ENCODE results near the gene SORBS2.

Gene SORBS2

GRCh38 chr4:185835336-185835735, 23.3 kb upstream of the SORBS2 start:
- DNase-seq (ENCODE audit: low read depth, low spot score) = no peak

GRCh38 chr4:185834778-185835177, 22.8 kb upstream of the SORBS2 start:
- DNase-seq (ENCODE audit: low read depth, low spot score) = no peak

GRCh38 chr4:185834088-185834487, 22.1 kb upstream of the SORBS2 start:
- no peak for DNase-seq (ENCODE audit: low read depth, low spot score)

GRCh38 chr4:185833055-185833598, 21.1 kb upstream of the SORBS2 start:
- no peak for DNase-seq (ENCODE audit: low read depth, low spot score)

GRCh38 chr4:185831125-185831815, 19.3 kb upstream of the SORBS2 start:
- DNase-seq (ENCODE audit: low read depth, low spot score) = no peak

GRCh38 chr4:185830263-185830994, 18.4 kb upstream of the SORBS2 start:
- DNase-seq (ENCODE audit: low read depth, low spot score) = no peak

GRCh38 chr4:185826381-185826780, 14.4 kb upstream of the SORBS2 start:
- DNase-seq (ENCODE audit: low read depth, low spot score) = no peak

GRCh38 chr4:185825737-185826136, 13.7 kb upstream of the SORBS2 start:
- no peak for DNase-seq (ENCODE audit: low read depth, low spot score)

- no peak for DNase-seq (ENCODE audit: low read depth, low spot score)
Measured at GRCh38 chr4:185822791-185823190, 10.8 kb upstream of the SORBS2 start.

- no peak for DNase-seq (ENCODE audit: low read depth, low spot score)
Measured at GRCh38 chr4:185821029-185821419, 9.0 kb upstream of the SORBS2 start.

GRCh38 chr4:185820146-185821028, 8.4 kb upstream of the SORBS2 start:
- DNase-seq (ENCODE audit: low read depth, low spot score) = no peak

- DNase-seq (ENCODE audit: low read depth, low spot score) = no peak
Measured at GRCh38 chr4:185819144-185819543, 7.2 kb upstream of the SORBS2 start.

GRCh38 chr4:185817403-185817818, 5.4 kb upstream of the SORBS2 start:
- no peak for DNase-seq (ENCODE audit: low read depth, low spot score)

- DNase-seq (ENCODE audit: low read depth, low spot score) = no peak
Measured at GRCh38 chr4:185813133-185813532, 1.1 kb upstream of the SORBS2 start.

- DNase-seq (ENCODE audit: low read depth, low spot score) = no peak
Measured at GRCh38 chr4:185810746-185811508, 1.1 kb downstream of the SORBS2 start.

- DNase-seq (ENCODE audit: low read depth, low spot score) = no peak
Measured at GRCh38 chr4:185809533-185810071, 2.4 kb downstream of the SORBS2 start.

GRCh38 chr4:185809121-185809520, 2.9 kb downstream of the SORBS2 start:
- DNase-seq (ENCODE audit: low read depth, low spot score) = no peak

- no peak for DNase-seq (ENCODE audit: low read depth, low spot score)
Measured at GRCh38 chr4:185805979-185806378, 6.0 kb downstream of the SORBS2 start.

GRCh38 chr4:185805262-185805802, 6.7 kb downstream of the SORBS2 start:
- DNase-seq (ENCODE audit: low read depth, low spot score) = no peak

GRCh38 chr4:185803022-185803421, 9.0 kb downstream of the SORBS2 start:
- DNase-seq (ENCODE audit: low read depth, low spot score) = no peak

GRCh38 chr4:185801471-185801870, 10.5 kb downstream of the SORBS2 start:
- no peak for DNase-seq (ENCODE audit: low read depth, low spot score)
